Measurements from ENCODE around the gene ELF4. TPM values are rescaled to one million over a fixed set of nuclear protein-coding genes. Genes with fewer than 3 reads are reported as not detected.

Gene ELF4
- total RNA-seq, 1 donor from 2014 or later: 31.2 TPM

DNA sequence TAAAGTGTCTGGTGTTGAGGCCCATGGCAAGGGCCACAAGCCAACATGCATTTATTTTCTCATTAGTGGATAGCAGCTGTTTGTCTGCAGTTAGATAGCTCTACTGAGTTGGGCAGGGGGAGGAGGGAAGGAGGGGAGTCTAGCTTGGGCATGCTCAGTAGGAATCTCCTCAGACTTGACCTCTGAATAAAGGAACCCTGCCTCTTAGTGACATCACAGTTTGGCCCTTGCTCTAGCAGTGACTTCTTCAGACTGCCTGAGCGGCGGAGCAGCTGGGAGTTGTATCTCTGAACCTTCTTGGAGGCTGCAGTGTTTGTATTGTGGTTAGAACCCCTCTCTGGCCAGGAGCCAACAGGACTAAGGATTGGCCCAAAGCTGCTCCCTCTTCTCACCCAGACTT, 70.5 kb downstream of the ELF4 start:
- H3K36me3 ChIP-seq (ENCODE audit: insufficient read depth, low read length): no peaks in the 10 kb centered on the region
- H3K9me3 Mint-ChIP-seq (ENCODE audit: unreplicated experiment): no peaks in the 10 kb centered on the region

DNA sequence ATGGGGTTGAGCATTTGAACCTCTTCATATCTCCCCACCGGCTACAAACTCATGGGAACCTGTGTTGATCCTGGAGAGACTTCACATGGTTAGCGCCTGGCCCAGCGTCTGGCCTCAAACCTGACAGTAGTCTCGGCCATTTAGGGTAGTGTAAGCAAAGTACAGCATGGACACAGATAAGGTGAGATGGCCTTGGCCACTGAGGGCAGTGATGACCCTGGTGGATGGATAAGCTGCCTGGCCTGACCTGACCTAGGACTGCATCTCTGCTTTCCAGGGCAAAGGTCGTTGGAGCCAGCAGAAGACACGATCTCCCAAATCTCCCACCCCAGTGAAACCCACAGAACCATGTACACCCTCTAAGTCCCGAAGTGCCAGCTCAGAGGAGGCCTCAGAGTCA, 76.1 kb downstream of the ELF4 start:
- Mint-ChIP-seq H3K36me3 (ENCODE audit: low read depth, unreplicated experiment) (peaks cover 9% of the 10 kb centered on the region), H3K4me3 (ENCODE audit: unreplicated experiment) (no peak overlapping the region), H3K9me3 (ENCODE audit: unreplicated experiment) (no peaks in the 10 kb centered on the region), H3K27me3 (ENCODE audit: low read depth, unreplicated experiment) (no peaks in the 10 kb centered on the region), H3K27ac (ENCODE audit: unreplicated experiment) (no peak overlapping the region), H3K4me1 (ENCODE audit: low read depth, unreplicated experiment) (no peaks in the 10 kb centered on the region)
- FAIRE-seq: no peak
- Histone ChIP-seq H3K4me3 (ENCODE audit: insufficient read depth, low read depth, low read length) (no peak overlapping the region), H2AFZ (ENCODE audit: low read depth, low read length) (no peak overlapping the region), H3K4me1 (ENCODE audit: insufficient read depth, low read length) (no peaks in the 10 kb centered on the region), H3K36me3 (ENCODE audit: insufficient read depth, low read length) (no peaks in the 10 kb centered on the region), H3K27ac (ENCODE audit: low read depth, low read length) (no peak overlapping the region), H3K27me3 (ENCODE audit: insufficient read depth, low read length) (no peaks in the 10 kb centered on the region), H3K9ac (ENCODE audit: low read length) (no peak overlapping the region), H3K9me3 (ENCODE audit: insufficient read depth, low read depth, low read length) (no peaks in the 10 kb centered on the region), H3K4me2 (ENCODE audit: low read length) (no peak overlapping the region), H3K79me2 (ENCODE audit: insufficient read depth, low read length) (no peaks in the 10 kb centered on the region), H4K20me1 (ENCODE audit: insufficient read depth, low read length) (no peaks in the 10 kb centered on the region)
- no peak for DNase-seq (ENCODE audit: low read depth)
- TF ChIP-seq, protein P1, sequence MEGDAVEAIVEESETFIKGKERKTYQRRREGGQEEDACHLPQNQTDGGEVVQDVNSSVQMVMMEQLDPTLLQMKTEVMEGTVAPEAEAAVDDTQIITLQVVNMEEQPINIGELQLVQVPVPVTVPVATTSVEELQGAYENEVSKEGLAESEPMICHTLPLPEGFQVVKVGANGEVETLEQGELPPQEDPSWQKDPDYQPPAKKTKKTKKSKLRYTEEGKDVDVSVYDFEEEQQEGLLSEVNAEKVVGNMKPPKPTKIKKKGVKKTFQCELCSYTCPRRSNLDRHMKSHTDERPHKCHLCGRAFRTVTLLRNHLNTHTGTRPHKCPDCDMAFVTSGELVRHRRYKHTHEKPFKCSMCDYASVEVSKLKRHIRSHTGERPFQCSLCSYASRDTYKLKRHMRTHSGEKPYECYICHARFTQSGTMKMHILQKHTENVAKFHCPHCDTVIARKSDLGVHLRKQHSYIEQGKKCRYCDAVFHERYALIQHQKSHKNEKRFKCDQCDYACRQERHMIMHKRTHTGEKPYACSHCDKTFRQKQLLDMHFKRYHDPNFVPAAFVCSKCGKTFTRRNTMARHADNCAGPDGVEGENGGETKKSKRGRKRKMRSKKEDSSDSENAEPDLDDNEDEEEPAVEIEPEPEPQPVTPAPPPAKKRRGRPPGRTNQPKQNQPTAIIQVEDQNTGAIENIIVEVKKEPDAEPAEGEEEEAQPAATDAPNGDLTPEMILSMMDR (IDR thresholded peaks at IDR 0.05; ENCODE audit: insufficient read depth, low read depth, low read length): no peak
- TF ChIP-seq EZH2 (IDR thresholded peaks at IDR 0.05; ENCODE audit: insufficient read depth, low read length): no peak

More for the DNA sequence above, 70.5 kb downstream of the ELF4 start:
- Histone ChIP-seq H3K27ac (ENCODE audit: low read depth, low read length) (no peak overlapping the region), H2AFZ (ENCODE audit: low read depth, low read length) (no peak overlapping the region), H3K79me2 (ENCODE audit: insufficient read depth, low read length) (no peaks in the 10 kb centered on the region), H3K9ac (ENCODE audit: low read length) (no peak overlapping the region), H3K4me1 (ENCODE audit: insufficient read depth, low read length) (no peaks in the 10 kb centered on the region), H4K20me1 (ENCODE audit: insufficient read depth, low read length) (no peaks in the 10 kb centered on the region), H3K4me2 (ENCODE audit: low read length) (no peak overlapping the region), H3K4me3 (ENCODE audit: insufficient read depth, low read depth, low read length) (no peak overlapping the region), H3K9me3 (ENCODE audit: insufficient read depth, low read depth, low read length) (no peaks in the 10 kb centered on the region), H3K27me3 (ENCODE audit: insufficient read depth, low read length) (no peaks in the 10 kb centered on the region)
- TF ChIP-seq, protein P1 (IDR thresholded peaks at IDR 0.05; ENCODE audit: insufficient read depth, low read depth, low read length): no peak
- TF ChIP-seq EZH2 (IDR thresholded peaks at IDR 0.05; ENCODE audit: insufficient read depth, low read length): no peak
- DNase-seq (ENCODE audit: low read depth): no peak
- Mint-ChIP-seq H3K36me3 (ENCODE audit: low read depth, unreplicated experiment) (peaks cover 10% of the 10 kb centered on the region), H3K4me1 (ENCODE audit: low read depth, unreplicated experiment) (no peaks in the 10 kb centered on the region), H3K4me3 (ENCODE audit: unreplicated experiment) (no peak overlapping the region), H3K27ac (ENCODE audit: unreplicated experiment) (no peak overlapping the region), H3K27me3 (ENCODE audit: low read depth, unreplicated experiment) (no peaks in the 10 kb centered on the region)
- no peak for FAIRE-seq

DNA sequence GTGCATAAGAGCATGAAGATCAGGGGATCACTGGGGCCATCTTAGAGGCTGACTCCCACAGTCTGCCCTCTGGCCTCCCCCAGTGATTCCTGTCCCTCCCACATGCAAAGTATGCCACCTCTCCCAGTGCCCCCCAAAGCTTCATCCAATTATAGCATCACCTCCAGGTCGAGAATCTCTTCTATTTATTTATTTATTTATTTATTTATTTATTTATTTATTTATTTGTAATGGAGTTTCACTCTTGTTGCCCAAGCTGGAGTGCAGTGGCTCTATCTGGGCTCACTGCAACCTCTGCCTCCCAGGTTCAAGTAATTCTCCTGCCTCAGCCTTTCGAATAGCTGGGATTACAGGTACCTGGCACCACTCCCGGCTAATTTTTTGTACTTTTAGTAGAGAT, 77.7 kb downstream of the ELF4 start:
- Mint-ChIP-seq H3K27ac (ENCODE audit: unreplicated experiment) (no peak overlapping the region), H3K4me3 (ENCODE audit: unreplicated experiment) (no peak overlapping the region), H3K4me1 (ENCODE audit: low read depth, unreplicated experiment) (no peaks in the 10 kb centered on the region), H3K27me3 (ENCODE audit: low read depth, unreplicated experiment) (no peaks in the 10 kb centered on the region), H3K36me3 (ENCODE audit: low read depth, unreplicated experiment) (peaks cover 11% of the 10 kb centered on the region), H3K9me3 (ENCODE audit: unreplicated experiment) (no peaks in the 10 kb centered on the region)
- Histone ChIP-seq H3K9me3 (ENCODE audit: insufficient read depth, low read depth, low read length) (no peaks in the 10 kb centered on the region), H2AFZ (ENCODE audit: low read depth, low read length) (no peak overlapping the region), H3K27ac (ENCODE audit: low read depth, low read length) (no peak overlapping the region), H3K79me2 (ENCODE audit: insufficient read depth, low read length) (no peaks in the 10 kb centered on the region), H3K4me2 (ENCODE audit: low read length) (no peak overlapping the region), H3K4me1 (ENCODE audit: insufficient read depth, low read length) (no peaks in the 10 kb centered on the region), H4K20me1 (ENCODE audit: insufficient read depth, low read length) (no peaks in the 10 kb centered on the region), H3K9ac (ENCODE audit: low read length) (no peak overlapping the region), H3K27me3 (ENCODE audit: insufficient read depth, low read length) (no peaks in the 10 kb centered on the region), H3K36me3 (ENCODE audit: insufficient read depth, low read length) (no peaks in the 10 kb centered on the region), H3K4me3 (ENCODE audit: insufficient read depth, low read depth, low read length) (no peak overlapping the region)
- no peak for FAIRE-seq
- DNase-seq (ENCODE audit: low read depth): no peak
- TF ChIP-seq EZH2 (IDR thresholded peaks at IDR 0.05; ENCODE audit: insufficient read depth, low read length): no peak
- TF ChIP-seq, protein P1 (IDR thresholded peaks at IDR 0.05; ENCODE audit: insufficient read depth, low read depth, low read length): no peak
